GM10847 (cell line): Measurements from ENCODE around the gene ARL10.
A peak's percentile ranks its signal among the peaks of the same experiment; 100 is the strongest.

Source experiments
- POLR2A ChIP-seq: IDR thresholded peaks from 2 replicates; pipeline ENCODE4 v1.6.1; 2011; ENCODE audit not compliant: insufficient read length; ENCODE audit errors: extremely low read depth

Gene ARL10, protein sequence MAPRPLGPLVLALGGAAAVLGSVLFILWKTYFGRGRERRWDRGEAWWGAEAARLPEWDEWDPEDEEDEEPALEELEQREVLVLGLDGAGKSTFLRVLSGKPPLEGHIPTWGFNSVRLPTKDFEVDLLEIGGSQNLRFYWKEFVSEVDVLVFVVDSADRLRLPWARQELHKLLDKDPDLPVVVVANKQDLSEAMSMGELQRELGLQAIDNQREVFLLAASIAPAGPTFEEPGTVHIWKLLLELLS

DNA sequence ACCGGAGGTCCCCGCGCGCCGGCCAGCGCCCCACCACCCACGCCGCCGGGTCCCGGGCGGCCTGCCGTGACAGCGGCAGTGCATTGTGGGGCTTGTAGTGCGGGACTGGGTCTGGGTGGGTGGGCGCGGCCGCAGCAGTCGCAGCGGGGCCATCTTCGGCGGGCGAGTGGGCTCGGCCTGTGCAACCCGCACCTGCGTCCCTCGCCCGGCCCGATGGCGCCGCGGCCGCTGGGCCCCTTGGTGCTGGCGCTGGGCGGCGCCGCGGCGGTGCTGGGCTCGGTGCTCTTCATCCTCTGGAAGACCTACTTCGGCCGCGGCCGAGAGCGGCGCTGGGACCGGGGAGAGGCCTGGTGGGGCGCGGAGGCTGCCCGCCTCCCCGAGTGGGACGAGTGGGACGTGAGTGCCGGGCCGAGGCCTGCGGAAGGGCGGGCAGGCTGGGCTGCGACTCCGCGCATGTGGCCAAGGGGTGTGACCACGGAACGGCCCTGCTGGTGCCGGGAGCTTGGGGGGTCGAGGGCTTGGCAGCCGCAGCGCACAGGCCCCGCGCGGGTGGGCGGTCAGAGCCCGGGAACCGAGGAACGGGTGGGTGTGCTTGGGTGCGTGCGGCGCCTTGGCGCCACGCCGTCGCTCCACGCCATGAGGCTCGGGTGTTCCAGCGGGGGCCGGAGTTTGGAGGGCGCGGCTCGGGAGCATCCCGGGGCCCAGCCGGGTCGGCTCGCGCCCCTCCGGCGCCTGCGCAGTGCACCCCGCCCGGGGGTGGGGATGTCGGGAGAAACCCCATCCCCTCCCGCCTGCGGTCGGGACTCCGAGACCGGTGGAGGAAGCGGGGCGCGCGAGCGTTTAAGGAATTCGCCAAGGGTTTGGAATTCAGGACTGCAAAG lies at the start of gene ARL10:
Gene ARL10 (plus strand): TSS at position 137 of the 881 bp plus-strand sequence. CDS start 77 bp downstream, at position 214.
- peak; percentile 16 for TF ChIP-seq POLR2A

DNA sequence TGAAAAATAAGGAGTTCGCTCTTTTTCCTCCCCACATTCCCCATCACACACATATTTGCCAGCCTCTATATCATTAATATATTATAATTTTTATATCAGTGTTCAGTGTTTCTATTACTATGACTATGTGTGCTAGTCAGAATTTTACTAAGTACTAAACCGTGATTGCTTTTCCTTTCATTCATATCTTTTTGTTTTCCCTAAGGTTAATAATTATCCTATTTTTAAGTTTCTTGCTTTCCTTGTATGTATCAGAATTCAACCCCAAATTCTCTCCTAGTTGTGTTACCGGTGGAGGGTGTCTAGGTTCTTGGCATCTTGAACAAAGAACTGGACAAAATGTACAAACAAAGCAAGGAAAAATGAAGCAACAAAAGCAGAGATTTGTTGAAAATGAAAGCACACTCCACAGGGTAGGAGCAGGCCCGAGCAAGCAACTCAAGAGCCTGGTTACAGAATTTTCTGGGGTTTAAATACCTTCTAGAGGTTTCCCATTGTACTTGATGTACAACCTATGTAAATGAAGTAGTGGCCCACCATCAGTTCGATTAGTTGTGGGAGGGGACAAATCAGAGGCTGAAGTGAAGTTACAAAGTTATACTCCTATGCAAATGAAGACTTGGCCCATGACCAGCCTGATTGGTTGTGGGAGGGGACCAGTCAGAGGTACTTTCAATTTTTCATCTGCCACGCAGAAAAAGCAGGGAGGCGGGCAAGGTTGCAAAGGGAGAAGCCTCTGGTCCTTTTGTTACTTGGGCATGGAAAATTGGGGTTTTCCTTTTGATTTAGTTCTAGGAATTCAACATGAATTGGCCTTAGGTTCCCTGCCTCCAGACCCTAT lies 47.5 kb upstream of the ARL10 start:
- TF ChIP-seq POLR2A: no peak

DNA sequence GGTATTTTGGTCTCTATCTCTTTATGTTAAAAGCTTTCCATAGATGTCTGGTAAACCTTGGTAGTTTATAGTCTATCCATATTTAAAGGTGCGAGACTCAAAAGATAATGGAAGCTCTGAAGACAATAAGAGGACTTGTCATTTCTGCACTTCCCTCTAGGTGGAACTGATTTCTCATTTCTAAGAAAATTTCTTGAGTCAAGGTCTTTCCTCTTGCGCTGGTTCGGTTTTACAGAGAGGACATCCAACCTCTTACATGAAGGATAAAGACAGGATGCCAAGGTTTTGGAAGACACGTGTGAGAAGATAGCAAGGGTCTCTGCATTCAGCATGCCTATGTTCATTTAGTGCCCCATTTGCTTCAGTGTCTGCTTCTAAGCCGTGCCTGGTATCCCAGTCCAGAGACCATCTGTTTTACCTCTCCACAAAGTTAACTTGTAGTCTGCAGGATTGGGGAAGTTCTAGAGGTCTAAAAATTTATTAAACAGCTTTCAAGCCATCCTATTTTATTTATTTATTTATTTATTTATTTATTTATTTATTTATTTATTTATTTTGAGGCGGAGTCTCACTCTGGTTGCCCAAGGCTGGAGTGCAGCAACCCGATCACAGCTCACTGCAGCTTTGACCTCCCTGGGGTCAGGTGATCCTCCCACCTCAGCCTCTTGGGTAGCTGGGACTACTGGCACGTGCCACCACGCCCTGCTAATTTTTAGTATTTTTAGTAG lies 45.3 kb upstream of the ARL10 start:
- no peak for TF ChIP-seq POLR2A

DNA sequence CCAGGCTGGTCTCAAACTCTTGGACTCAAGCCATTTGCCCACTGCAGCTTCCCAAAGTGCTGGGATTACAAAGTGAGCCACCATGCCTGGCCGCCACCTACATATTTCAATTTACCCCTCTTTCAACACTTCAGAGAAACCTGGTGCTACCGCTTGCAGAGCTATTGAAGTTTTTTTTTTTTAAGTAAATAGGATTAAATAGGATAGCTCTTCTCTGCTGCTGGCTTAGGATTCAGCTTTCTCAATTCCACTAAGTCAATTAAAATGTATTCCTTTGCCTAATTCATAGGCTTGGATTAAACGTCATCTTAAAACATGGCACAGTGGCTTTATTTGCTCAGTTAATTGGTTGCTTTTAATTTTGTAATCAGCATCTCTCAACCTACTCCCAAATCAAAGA lies 44.7 kb upstream of the ARL10 start:
- no peak for TF ChIP-seq POLR2A

DNA sequence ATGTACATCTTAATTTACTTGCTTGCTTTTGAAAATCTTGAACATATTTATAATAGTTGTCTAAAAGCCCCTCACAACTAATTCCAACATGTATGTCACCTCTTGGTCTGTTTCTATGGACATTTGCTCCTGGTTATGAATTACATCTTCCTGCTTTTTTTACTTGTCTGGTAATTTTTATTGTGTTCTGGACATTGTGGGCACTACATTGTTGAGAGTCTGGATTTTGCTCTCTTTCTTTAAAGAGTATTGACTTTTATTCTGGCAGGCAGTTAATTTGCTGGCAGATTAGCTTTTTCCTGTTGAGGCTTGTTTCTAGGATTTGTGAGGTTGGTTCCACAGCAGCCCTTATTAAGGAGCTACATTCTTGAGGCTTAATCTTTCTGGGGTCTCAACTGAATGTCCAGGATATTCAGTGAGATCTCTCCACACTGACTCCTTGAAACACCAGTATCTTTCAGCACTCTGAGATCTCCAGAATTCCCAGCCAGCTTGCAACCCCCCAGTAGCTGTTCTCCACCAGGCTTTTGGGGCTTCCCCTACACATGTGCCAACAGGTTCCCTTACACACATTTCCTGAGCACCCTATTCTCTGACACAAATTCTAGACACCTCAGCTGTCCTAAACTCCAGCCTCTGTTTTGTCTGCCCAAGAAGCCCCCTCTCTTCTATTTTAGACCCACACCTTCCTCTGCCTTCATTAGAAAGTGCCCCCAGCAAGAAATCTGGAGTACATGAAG lies 31.1 kb upstream of the ARL10 start:
- TF ChIP-seq POLR2A: no peak

DNA sequence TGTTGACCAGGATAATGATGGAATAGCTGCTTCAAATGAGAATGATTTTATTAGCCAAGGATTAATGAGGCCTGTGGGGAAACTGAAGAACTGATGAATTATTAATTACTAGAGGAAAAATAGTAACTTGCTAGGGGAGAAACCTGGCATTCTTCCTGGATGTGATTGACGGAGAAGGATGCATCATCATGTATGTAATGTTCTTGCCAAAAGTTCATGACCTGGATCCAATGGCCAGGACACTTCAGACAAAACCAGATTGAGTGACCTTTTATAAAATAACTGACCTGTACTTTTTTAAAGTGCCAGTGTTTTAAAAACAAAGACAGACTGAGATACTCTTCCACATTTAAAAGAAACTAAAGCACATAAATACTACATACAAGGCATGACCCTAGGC lies 27.4 kb upstream of the ARL10 start:
- TF ChIP-seq POLR2A: no peak

DNA sequence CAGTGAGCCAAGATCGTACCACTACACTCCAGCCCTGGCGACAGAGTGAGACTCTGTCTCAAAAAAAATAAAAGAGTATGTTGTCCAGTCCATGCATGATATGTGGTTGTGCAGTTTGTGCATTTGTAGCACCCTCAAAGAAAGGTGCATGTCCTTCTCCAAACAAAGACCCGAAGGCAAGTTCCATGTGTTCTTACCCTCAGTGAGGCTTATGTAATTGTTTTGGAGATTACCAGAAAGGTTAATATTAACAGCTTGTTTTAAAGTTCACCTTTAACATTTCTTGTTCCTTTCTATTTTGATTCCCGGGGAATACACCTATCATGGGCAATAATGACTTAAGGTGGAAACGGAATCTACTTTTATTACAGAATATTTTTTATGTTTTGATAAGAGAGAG lies 26.0 kb upstream of the ARL10 start:
- TF ChIP-seq POLR2A: no peak

DNA sequence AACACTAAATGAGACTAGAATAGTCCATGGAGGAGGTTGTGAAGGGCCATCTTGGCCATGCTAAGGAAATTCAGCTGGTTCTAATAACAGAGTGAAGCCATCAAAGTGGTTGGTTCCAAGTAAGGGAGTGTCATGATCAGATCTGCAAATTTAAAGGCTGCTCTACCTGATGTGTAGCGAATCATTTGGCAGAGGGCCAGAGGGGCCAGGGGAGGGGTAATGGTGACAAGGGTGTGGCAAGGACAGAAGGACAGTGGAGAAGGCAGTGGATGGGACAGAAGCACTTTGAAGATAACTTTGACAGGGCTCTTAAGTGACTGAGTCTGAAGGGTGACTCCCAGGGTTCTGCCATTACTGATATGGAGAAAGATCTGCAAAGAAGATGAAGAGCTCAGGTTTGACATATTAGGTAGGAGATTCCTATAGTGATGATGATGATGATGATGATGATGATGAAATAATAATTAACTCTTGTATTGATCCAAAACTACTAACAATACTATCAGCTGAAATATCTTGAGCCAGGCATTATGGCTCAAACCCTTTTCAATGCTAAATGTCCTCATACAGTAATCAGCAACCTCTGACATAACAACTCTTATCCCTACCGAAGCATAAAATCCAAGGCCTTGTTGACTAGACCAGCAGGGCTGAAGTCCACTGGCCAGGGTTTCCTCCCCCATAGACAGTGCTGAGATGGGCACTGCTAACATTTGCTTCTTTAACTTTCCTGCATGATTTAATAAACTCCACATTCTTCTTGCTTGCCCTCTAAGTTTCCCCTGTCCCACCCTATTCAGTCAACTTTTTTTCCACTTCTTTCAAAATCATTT lies 23.7 kb upstream of the ARL10 start:
- no peak for TF ChIP-seq POLR2A

DNA sequence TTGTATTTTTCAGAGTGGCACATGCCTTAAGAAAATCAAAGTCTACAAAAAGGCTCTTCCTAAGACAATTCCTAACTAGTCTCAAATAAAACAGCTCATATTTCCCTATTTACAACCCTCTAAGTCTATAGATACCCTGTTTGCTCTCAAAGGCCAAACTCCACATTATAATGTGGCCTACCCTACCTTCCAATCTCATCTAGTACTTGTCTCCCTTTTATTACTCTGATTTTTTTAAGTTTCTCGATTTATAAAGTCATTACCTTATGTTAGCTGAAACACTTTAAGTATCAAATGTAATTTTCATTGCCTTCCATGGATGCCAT lies 23.2 kb upstream of the ARL10 start:
- no peak for TF ChIP-seq POLR2A

DNA sequence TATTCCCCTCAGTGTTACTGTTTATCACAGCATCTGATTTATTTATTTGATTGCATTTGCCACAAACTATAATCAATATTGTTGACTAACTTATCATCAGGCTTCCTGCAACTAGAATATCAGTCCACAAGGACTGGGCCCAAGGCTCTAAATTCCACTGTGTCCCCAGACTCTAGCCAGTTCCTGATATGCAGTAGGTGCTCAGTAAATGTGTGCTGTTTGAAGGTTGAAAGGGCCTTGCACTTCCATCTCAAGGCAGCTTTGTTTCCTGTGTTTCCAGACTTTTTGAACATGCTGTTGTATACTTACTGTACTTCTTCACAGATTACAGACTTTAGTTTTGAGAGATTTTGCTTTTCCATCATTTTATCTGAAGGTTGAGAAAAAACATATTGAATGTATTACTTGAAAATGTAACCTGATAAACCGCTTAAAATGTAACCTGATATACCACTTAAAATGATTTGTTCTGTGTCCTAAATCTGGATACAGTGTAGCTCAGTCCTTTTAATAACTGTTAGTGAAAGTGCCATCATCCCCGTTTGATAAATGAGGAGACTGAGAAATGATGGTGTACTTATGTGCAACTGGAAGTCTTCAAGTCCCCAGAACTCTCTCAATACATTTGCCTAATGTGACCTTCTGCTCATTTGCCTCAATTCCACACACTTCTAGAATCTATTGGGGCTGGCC lies 22.4 kb upstream of the ARL10 start:
- no peak for TF ChIP-seq POLR2A

DNA sequence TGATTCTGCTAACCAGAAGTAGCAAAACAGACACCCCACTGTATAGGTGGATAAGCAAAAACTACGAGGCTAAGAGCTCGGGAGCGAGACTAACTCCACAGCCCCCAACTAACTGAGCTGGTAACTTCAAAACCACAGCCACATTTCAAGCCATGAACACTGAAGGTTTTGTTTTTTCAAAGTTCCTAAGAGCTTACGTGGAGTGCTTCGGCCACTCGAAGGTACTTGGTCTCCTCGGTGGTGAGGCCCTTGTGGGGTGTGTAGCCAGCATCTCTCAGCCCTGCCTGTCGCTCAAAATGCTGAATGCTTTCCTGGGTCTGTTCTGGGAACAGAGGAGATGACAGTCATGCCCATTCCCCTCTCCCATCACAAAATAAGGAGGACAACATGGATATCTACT lies 14.9 kb upstream of the ARL10 start:
- TF ChIP-seq POLR2A: no peak

DNA sequence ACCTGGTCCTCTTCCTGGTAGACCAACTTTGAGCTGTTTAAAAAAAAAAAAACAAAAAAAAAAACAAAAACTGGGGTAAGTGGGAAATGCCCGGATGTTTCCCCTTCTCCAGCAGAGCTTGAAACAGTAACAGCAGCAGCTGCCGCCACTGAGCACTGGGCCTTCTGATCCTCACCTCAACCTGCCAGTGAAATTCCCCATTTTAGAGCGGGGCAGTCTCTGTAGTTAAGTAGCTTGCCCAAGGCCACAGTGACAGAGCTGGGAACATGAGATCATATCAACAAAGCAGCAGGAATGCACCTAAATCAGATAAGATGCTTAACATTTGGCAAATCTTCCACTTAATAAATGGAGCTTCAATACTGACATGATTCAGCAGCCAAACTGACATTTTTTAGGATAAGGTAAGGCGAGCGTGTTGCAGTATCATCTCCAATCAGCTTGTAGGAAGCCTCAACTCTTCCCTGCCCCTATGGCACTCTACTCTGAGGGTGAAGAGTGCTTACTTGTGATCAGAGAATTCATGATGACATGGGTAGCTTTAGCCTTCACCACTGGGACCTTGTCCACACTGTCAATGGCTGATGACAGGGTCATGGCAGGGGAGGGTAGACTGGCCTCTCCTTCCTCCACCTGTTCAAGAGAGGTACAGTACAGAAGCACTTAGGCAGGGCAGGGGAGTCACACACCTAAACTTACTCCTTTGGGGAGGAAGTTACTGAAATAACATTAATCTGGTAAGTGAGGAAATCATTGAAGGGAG lies 13.0 kb upstream of the ARL10 start:
- no peak for TF ChIP-seq POLR2A
